Stimulated activated CD4-positive, alpha-beta T cell treated with anti-CD3 and anti-CD28 coated beads, TNF-alpha, amount 100 ng/mL, for 1 hour (primary cell): ENCODE data around the gene CPLX4.
"Not testable (repeated sequence)": the region's sequence is repeated elsewhere in the genome, so short reads cannot be mapped to it uniquely, and the experiment has no call there.

Experiments used
- DNase-seq, 3 donors: peaks; one replicate each; pipeline ENCODE4 v3.0.0-alpha.2; 2020; ENCODE audit warnings: low read depth in 3 of 3, low spot score in 1 of 3

CPLX4 gene

DNA sequence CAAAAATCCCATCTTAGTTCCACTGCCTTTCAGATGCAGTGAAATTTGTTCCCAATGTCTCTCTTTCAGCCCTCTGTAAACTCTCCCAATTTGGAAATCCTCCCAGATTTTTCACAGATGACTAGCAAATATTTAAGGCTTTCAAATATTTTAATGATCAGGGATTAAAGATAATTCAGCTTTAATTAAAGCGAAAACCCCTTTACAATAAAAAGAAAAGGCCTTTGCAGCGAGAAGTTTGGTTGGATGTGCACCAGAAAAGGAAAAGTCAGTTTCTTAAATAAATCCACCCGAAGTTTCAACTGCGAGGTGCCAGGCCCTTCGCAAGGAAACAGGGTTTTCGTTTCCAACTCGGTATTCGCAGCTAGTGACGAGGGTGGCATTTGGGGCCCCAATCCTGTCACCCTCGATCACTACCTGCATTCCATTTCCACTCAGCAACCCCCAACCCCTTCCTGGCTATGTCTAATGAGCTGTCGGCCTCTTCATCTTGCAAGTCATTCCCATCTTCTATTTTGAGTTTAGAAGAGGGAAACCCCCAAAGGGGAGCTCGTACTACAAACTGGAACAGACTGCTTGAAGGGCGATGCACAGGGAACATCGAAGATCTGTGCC is 46.7 kb downstream of the CPLX4 start:
- no peak for DNase-seq

DNA sequence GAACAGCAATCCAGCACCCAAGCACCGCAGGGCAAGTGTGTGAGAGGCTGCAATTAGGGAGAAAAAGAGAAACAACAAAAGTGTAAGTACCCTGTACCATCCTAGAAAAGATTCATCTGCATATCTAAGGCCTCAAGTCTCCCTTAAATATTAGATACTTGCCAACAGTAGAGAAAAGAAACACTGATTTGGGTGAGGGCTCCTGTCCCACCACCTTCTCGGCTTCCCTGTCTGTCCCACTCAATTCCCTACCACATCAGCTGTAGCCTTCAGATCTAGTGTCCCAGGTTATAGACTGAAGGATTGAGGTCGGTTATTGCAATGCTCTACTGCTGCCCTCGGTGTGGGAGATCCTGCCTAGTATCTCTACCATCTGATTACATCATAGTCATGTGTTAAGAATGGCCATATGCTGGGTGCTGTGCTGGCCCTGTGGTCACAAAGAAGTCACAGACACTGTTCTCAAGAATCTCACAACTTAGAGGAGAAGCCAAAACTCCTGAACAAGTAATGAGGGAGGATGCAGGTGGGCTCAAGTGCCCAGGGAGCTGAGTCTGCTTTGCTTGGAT is 47.7 kb downstream of the CPLX4 start:
- DNase-seq = no peak

DNA sequence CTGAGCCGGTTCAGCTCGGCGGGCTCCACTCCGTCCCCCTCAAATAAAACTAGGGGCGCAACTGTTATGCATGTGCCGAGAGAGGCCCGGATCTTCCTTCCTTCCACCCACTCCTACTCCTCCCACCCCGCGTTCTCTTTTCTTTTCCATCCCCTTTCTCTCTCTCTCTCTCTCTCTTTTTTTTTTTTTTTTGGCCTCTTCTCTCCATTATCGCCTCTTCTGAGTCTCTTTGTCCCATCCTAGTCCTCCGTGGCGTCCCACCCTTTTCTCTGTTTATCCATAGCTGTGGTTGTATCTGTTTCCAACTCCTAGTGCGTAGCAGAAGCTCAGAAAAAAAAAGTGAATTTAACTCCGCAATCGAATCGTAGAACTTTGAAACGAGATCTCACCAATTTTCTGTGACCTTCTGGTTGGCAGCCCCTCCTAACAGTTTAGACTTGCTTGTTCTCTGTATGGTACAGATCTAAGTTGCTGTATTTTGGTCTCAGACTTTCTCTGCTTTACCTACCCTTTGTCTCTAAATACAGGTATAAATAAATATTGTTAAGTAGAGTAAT is 48.8 kb downstream of the CPLX4 start:
- no peak for DNase-seq

GRCh38 chr18:59268721-59269562 is 49.5 kb downstream of the CPLX4 start:
- DNase-seq = no peak

DNA sequence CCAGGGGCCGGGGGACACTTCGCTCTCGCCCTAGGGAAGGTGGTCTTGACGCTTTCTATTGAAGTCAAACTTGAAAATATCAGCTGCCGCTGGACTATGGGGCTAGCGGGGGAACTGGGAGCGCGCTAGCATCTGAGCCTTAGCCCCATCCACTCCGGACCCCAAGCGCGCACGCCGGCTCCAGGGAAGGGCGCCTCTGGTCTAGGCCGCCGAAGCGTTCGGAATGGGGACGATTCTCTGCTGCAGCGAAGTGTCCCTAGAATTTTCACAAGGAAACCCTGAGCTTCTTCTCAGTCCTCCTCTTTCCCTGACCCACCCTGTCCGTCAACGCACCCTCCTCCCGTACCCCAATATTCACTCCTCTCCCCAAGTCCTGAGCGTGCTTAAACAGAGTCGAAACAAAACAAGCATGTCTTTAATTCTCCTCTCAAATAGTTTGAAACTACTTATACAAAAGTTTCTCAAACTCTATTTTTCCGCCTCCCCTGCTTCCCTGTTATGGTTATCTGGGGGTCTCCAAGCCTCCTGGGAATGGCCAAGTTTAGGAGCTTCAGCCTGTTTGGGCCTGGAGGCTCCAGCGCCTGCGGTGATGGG is 50.2 kb downstream of the CPLX4 start:
- DNase-seq = no peak

DNA sequence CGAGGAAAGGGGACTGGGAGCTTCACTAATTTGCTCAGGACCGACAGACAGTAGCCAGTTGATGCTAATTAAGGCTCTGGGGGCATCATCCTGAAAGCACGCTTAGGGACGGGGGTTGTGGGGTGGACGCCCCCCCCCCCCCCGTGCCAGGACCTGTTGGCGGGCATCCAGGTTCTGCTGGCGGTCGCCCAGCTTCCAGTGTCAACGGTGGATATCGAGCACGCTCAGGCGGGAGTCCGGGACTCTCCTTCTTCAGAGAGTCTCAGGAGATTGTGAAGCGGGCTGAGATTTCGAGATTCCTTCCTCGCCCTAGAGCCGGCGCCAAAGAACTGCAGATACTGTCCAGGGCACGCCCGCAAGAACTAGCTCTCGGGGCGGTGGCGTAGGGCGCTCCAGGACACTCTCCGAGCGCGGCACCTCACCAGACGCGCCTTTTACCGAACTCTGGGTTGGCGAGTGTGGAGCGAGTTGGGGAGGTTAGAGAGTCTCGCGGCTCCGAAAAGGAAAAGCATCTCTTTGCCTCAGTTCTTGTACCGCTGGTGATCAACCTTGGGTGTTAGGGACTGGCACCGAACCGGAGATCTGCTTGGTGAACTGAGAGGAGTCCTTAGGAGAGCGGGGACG is 50.8 kb downstream of the CPLX4 start:
- no peak for DNase-seq

DNA sequence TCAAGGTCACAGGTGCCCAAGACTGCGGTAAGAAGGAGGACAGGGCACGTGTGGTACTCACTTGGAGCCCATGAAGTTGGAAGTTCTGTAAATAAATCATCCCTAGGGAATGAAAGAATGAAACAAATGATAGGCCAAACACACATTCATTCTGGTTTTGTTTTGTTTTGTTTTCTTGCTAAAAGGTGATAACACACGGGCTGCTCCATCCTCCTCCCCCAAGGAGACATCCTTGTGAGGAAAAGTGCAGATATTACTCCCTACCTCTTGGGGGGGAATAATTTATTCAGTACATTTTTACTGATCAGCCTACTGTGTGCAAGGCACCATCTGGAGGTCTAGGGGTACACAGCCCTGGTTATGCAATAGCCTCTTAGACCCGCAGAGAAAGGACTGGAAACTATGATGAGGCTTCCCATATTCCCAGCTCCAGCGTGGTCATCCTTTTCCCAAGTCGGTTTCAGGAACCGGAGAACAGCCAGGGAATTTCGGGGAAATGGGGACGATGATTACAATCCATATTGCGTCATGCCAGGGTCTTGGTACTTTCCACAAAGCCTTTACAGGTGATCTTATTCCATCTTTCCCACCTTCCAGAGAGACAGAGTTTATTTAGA is 51.5 kb downstream of the CPLX4 start:
- DNase-seq = no peak

- no peak for DNase-seq
Measured at GRCh38 chr18:59266459-59266858, 52.0 kb downstream of the CPLX4 start.

- no peak for DNase-seq
Measured at GRCh38 chr18:59265974-59266369, 52.5 kb downstream of the CPLX4 start.

- no peak for DNase-seq
Measured at GRCh38 chr18:59265246-59265973, 53.0 kb downstream of the CPLX4 start.

DNA sequence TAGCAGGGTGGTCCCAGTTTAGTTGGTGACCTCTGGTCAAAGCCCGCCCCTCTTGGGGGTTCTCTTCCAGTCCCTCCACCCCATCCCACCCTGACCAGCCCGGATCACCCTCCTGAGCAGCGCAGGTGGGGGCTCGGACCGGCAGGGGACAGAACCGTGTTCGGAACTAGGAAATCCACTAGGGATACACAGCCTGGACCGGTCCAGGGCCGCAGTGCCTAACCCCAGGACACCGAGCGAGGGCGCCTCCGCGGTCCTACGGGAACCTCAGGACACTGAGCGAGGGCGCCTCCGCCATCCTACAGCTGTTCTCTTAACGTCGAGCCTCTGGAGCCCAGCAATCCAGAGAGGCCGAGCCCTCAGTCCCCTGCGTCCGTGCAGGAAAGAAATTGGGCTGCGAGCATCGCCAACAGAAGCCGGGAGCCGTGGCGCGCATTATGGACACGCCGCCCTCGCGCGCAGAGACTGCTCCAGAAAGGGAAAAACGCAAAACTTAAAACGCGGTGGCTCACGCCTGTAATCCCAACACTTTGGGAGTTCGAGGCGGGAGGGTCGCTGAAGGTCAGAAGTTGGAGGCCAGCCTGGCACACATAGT is 53.7 kb downstream of the CPLX4 start:
- DNase-seq = no peak

DNA sequence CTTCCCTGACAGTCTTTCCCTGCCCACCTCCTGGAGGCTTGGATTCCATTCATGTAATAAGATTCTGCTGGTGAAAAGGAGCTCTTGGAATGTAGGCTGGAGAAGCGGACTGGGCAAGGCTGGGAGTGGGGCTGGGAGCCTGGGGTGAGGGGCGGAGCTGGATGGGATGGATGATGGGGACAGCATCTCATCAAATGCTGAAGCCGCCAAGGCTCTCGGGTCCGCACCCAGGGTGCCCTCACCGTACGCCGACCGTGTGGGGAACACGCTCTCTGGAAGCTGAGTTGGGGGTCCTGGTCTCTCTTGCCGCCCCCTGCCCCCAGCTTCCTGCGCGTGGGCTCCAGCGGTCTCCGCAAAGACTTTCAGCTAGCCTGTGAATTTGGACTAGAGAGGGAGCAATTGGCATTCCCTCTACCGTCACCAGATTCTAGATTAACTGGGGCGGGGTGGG is 54.3 kb downstream of the CPLX4 start:
- DNase-seq = no peak

DNA sequence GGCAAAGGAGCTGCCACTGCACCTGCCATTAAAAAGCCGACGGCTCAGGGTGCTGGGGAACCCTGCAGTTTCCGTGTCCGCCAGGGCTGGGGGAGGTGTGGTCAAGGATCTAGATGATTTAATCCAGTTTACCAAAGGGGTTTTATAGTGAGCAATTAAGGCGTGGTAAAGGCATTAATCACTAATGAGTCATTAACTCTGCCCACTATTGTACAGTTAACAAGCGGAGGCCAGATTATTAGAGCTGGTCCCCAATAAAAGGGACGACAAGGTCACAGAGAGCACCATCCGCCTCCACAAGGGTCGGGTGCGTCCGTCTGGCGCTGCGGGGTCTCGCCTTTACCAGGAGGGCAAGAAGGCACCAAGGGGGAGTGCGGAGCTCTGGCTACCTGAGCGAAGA is 54.8 kb downstream of the CPLX4 start:
- DNase-seq = no peak

- not testable (repeated sequence) for DNase-seq
Measured at GRCh38 chr18:59262243-59262642, 56.2 kb downstream of the CPLX4 start.

GRCh38 chr18:59261842-59262241 is 56.6 kb downstream of the CPLX4 start:
- DNase-seq = not testable (repeated sequence)

GRCh38 chr18:59255491-59255890 is 63.0 kb downstream of the CPLX4 start:
- DNase-seq = not testable (repeated sequence)

- no peak for DNase-seq
Measured at GRCh38 chr18:59249199-59249774, 69.2 kb downstream of the CPLX4 start.

GRCh38 chr18:59246796-59247195 is 71.7 kb downstream of the CPLX4 start:
- DNase-seq = no peak
